GM12892 (cell line): ENCODE data around the gene SDHB.

Experiments used
- POLR2A ChIP-seq: IDR thresholded peaks from 2 replicates; pipeline ENCODE4 v1.6.1; 2011; ENCODE audit warnings: low read depth, low read length, control low read depth
- POLR2AphosphoS5 ChIP-seq: IDR thresholded peaks from 2 replicates; pipeline ENCODE4 v1.6.1; 2011; ENCODE audit warnings: low read depth, low read length, control low read depth
- TAF1 ChIP-seq: IDR thresholded peaks from 2 replicates; pipeline ENCODE4 v1.6.1; 2011; ENCODE audit warnings: low read depth, mild to moderate bottlenecking, control low read depth, low read length, borderline replicate concordance

DNA sequence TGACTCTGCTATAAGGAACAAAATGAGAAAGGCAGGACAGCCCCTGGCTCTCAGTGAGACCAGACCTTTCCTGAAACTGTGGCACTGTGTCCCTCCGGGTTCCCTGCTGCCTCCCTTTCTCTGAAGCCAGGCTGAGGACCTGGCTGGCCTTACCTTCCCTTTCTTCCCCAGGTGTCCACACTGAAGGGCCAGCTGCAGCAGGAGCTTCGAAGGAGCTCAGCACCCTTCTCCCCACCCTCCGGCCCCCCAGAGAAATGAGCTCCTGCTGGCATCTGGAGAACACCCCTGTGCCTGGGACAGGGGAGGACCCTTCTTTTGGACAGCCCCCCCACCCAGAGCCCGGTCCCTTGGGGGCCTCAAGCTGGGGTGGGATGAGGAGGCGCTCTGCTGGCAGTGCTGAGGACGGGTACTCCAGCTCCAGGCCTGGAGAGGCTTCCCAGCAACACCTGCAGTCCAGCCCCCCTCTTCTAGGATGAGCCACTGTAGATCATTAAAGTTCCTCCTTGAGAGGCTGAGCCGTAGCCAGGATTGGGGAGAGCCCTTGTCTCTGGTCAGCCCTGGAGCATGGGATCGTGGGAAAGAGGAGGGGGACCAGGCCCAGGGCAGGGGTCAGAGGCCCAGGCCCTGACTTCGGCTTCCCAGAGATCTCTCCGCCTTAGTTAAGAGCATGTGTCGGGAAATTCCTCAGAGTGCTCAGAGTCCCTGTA lies 81.5 kb downstream of the SDHB start:
- TF ChIP-seq POLR2AphosphoS5 (no peak), TAF1 (no peak), POLR2A (no peak)
